Central memory CD8-positive, alpha-beta T cell (primary cell): ENCODE results near the gene AMBRA1.

Experiments used
- ATAC-seq: fragments of 150-1000 bp; cut with Tn5 transposase; replicated peaks from 2 replicates; pipeline ENCODE4 v1.10.0; 2022; ENCODE audit warnings: mild to moderate bottlenecking, moderate FRiP score, moderate number of reproducible peaks; ENCODE audit not compliant: poor library complexity, severe bottlenecking; ENCODE audit errors: extremely low read depth
- DNase-seq, 2 donors: peaks; one replicate each; pipeline ENCODE4 v3.0.0; 2021; ENCODE audit warnings: low spot score in 2 of 2
- H3K27ac Mint-ChIP-seq: one replicate; pipeline ENCODE4 v1.8.0; 2022; ENCODE audit warnings: low read depth, mild to moderate bottlenecking, moderate library complexity, mixed read lengths
- H3K27me3 Mint-ChIP-seq: one replicate; pipeline ENCODE4 v1.8.0; 2022; ENCODE audit warnings: mixed read lengths
- H3K36me3 Mint-ChIP-seq: one replicate; pipeline ENCODE4 v1.8.0; 2022; ENCODE audit warnings: mild to moderate bottlenecking, moderate library complexity, mixed read lengths; ENCODE audit not compliant: insufficient read depth
- H3K4me1 Mint-ChIP-seq: one replicate; pipeline ENCODE4 v1.8.0; 2022; ENCODE audit warnings: mixed read lengths
- H3K4me3 Mint-ChIP-seq: one replicate; pipeline ENCODE4 v1.8.0; 2022; ENCODE audit warnings: mild to moderate bottlenecking, moderate library complexity, mixed read lengths
- H3K9me3 Mint-ChIP-seq: one replicate; pipeline ENCODE4 v1.8.0; 2022; ENCODE audit warnings: mixed read lengths

Gene AMBRA1

GRCh38 chr11:46554213-46555147 is 39.3 kb downstream of the AMBRA1 start:
- ATAC-seq (no peak), DNase-seq (no peak)
- Mint-ChIP-seq H3K36me3 (peaks cover 10% of the 10 kb centered on the region), H3K4me1 (peaks cover 46% of the 10 kb centered on the region), H3K9me3 (no peaks in the 10 kb centered on the region), H3K27ac (peak overlapping the region; percentile 38), H3K4me3 (no peak overlapping the region), H3K27me3 (no peaks in the 10 kb centered on the region)

DNA sequence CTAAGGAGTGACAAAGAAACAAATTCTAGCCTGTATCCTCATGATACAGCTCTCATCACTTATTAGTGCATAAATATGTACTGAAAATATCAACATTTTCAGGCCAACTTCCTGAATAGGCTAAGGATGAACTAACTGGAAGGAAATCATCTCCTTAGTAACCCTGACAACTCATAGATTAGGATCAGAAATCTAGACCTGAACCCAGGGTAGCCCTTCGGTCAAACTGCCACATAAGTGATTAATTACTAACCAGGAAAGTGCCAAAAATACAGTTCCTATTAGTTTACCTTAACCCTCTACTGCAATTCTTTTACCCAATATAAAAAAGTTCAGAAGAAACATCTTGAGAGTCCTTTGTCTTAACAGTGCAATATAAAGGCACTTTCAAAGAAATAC is 40.0 kb downstream of the AMBRA1 start:
- Mint-ChIP-seq H3K27me3 (no peaks in the 10 kb centered on the region), H3K9me3 (no peaks in the 10 kb centered on the region), H3K4me3 (no peak overlapping the region), H3K27ac (peak overlapping the region; percentile 38), H3K36me3 (peaks cover 10% of the 10 kb centered on the region), H3K4me1 (peaks cover 41% of the 10 kb centered on the region)
- ATAC-seq (no peak), DNase-seq (no peak)

DNA sequence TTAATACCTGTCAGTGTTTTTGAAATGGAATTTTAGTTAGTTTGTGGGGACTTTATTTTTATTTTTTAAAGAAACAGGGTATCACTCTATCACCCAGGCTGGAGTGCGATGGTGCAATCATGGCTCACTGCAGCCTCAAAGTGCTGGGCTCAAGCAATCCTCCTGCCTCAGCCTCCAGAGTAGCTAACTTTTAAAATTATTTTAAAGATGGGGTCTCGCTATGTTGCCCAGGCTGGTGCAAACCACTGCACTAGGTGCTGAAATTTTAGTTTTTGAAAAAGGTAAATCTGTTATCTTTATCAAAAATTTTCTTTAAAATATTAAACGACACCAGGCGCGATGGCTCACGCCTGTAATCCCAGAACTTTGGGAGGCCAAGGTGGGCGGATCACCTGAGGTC is 42.6 kb downstream of the AMBRA1 start:
- H3K27me3 Mint-ChIP-seq = no peaks in the 10 kb centered on the region

GRCh38 chr11:46547579-46547978 is 46.2 kb downstream of the AMBRA1 start:
- no peak overlapping the region for H3K27ac Mint-ChIP-seq
- DNase-seq (no peak), ATAC-seq (no peak)
- H3K4me3 Mint-ChIP-seq = no peak overlapping the region
- peaks cover 51% of the 10 kb centered on the region for H3K36me3 Mint-ChIP-seq
- H3K9me3 Mint-ChIP-seq = no peaks in the 10 kb centered on the region
- no peaks in the 10 kb centered on the region for H3K4me1 Mint-ChIP-seq
- no peaks in the 10 kb centered on the region for H3K27me3 Mint-ChIP-seq

More for the DNA sequence above, 42.6 kb downstream of the AMBRA1 start:
- DNase-seq (no peak), ATAC-seq (no peak)
- Mint-ChIP-seq H3K4me1 (peaks cover 28% of the 10 kb centered on the region), H3K4me3 (no peak overlapping the region), H3K9me3 (no peaks in the 10 kb centered on the region), H3K27ac (no peak overlapping the region), H3K36me3 (peaks cover 30% of the 10 kb centered on the region)

DNA sequence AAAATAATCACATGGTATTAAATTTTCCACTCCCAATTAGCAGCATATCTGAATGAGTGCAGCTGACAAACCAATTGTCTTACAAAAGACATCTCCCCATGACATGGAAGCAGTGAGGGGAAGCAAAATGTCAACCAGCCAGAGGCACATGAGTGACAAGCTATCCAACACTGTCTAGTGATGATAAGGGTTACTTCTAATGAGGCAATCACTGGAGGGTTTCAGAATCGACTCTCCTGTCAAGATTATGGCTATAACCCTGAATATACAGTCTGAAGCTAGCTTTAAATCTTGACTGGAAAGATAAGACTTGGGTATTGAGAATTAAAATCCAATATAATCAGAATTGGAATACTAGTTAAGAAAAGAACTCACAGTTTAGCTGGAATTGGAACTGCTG is 50.3 kb downstream of the AMBRA1 start:
- Mint-ChIP-seq H3K4me1 (peaks cover 5% of the 10 kb centered on the region), H3K9me3 (no peaks in the 10 kb centered on the region), H3K27ac (peak overlapping the region; percentile 55), H3K36me3 (peaks cover 66% of the 10 kb centered on the region), H3K4me3 (no peak overlapping the region), H3K27me3 (no peaks in the 10 kb centered on the region)
- ATAC-seq (no peak), DNase-seq (no peak)

- H3K27me3 Mint-ChIP-seq = no peaks in the 10 kb centered on the region
- no peaks in the 10 kb centered on the region for H3K9me3 Mint-ChIP-seq
- H3K36me3 Mint-ChIP-seq = peaks cover 51% of the 10 kb centered on the region
- no peak overlapping the region for H3K27ac Mint-ChIP-seq
- DNase-seq = no peak
- no peak overlapping the region for H3K4me3 Mint-ChIP-seq
- ATAC-seq = no peak
- H3K4me1 Mint-ChIP-seq = peaks cover 16% of the 10 kb centered on the region
Observed at GRCh38 chr11:46541593-46542371, 52.0 kb downstream of the AMBRA1 start.

- DNase-seq (no peak), ATAC-seq (no peak)
- H3K4me3 Mint-ChIP-seq = no peak overlapping the region
- peaks cover 25% of the 10 kb centered on the region for H3K4me1 Mint-ChIP-seq
- peaks cover 43% of the 10 kb centered on the region for H3K36me3 Mint-ChIP-seq
- no peaks in the 10 kb centered on the region for H3K9me3 Mint-ChIP-seq
- no peak overlapping the region for H3K27ac Mint-ChIP-seq
- H3K27me3 Mint-ChIP-seq = no peaks in the 10 kb centered on the region
Observed at GRCh38 chr11:46540807-46541206, 53.0 kb downstream of the AMBRA1 start.

- DNase-seq = peak; percentile 34 to 43
- H3K4me3 Mint-ChIP-seq = no peak overlapping the region
- peaks cover 16% of the 10 kb centered on the region for H3K36me3 Mint-ChIP-seq
- no peaks in the 10 kb centered on the region for H3K27me3 Mint-ChIP-seq
- H3K4me1 Mint-ChIP-seq = peaks cover 46% of the 10 kb centered on the region
- no peaks in the 10 kb centered on the region for H3K9me3 Mint-ChIP-seq
- ATAC-seq = peak; percentile 70
- no peak overlapping the region for H3K27ac Mint-ChIP-seq
Observed at GRCh38 chr11:46537537-46538295, 56.1 kb downstream of the AMBRA1 start.

GRCh38 chr11:46537121-46537520 is 56.7 kb downstream of the AMBRA1 start:
- ATAC-seq (no peak), DNase-seq (no peak)
- no peak overlapping the region for H3K27ac Mint-ChIP-seq
- no peak overlapping the region for H3K4me3 Mint-ChIP-seq
- no peaks in the 10 kb centered on the region for H3K27me3 Mint-ChIP-seq
- no peaks in the 10 kb centered on the region for H3K9me3 Mint-ChIP-seq
- H3K36me3 Mint-ChIP-seq = peaks cover 12% of the 10 kb centered on the region
- H3K4me1 Mint-ChIP-seq = peaks cover 46% of the 10 kb centered on the region

DNA sequence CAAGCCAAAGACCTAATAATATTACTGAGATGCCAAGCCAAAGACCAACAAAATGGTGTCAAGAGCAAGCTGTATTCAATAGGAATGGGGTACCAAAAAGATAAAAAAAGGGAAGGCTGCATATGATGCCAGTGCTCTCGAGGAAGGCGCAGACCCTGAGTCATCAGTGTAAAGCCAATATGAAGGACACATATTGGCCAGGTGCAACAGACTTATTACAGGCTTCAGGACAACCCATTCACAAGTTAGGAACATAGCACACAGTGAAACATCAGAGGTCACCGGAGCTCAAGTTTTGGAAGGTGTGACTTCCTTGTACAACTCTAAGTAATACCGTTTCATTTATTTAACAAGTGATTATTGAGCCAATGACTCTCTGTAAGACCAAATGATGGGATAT is 58.1 kb downstream of the AMBRA1 start:
- H3K4me1 Mint-ChIP-seq = peaks cover 41% of the 10 kb centered on the region
- no peaks in the 10 kb centered on the region for H3K9me3 Mint-ChIP-seq
- H3K27ac Mint-ChIP-seq = no peak overlapping the region
- H3K27me3 Mint-ChIP-seq = no peaks in the 10 kb centered on the region
- no peak for ATAC-seq
- DNase-seq = no peak
- no peak overlapping the region for H3K4me3 Mint-ChIP-seq
- H3K36me3 Mint-ChIP-seq = peaks cover 5% of the 10 kb centered on the region

GRCh38 chr11:46534711-46535110 is 59.1 kb downstream of the AMBRA1 start:
- H3K4me1 Mint-ChIP-seq = peaks cover 48% of the 10 kb centered on the region
- H3K27me3 Mint-ChIP-seq = no peaks in the 10 kb centered on the region
- peaks cover 4% of the 10 kb centered on the region for H3K36me3 Mint-ChIP-seq
- no peak overlapping the region for H3K4me3 Mint-ChIP-seq
- H3K27ac Mint-ChIP-seq = no peak overlapping the region
- ATAC-seq = no peak
- DNase-seq = no peak
- no peaks in the 10 kb centered on the region for H3K9me3 Mint-ChIP-seq

DNA sequence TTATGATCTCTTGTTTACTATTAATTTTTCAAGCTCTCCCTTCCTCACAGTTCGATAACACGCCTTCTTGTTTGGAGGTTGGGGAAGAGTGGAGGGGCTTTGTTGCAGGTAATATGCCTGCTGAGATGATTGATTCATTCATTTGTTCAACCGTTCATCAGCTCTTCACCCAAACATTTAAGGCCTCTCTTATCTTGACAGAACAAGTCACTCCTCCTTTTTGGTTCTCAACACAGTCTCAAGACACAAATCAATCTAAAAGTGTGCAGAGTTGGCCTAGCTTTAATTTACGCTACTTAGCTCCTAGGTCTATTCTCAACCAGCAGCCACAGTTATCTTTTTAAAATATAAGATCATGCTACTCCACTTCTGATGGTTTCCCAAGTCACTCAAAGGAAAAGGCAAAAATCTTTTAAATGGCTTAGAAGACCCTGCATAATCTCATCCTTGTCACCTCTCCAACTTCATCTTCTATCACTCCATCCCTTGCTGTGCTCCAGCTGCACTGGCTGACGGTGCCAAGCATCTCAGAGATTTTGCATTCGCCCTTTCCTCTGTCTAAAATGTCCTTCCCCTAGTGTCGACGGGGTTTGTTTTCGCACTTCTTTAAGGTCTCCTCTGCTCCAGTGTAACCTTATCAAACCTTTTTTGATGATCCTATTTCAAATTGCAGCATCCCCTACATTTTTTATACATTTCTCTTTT is 60.3 kb downstream of the AMBRA1 start:
- H3K36me3 Mint-ChIP-seq = peaks cover 4% of the 10 kb centered on the region
- ATAC-seq = no peak
- no peak for DNase-seq
- peaks cover 60% of the 10 kb centered on the region for H3K4me1 Mint-ChIP-seq
- H3K27me3 Mint-ChIP-seq = no peaks in the 10 kb centered on the region
- no peaks in the 10 kb centered on the region for H3K9me3 Mint-ChIP-seq
- H3K4me3 Mint-ChIP-seq = no peak overlapping the region
- H3K27ac Mint-ChIP-seq = no peak overlapping the region
